ENCODE data around the gene PDSS2. TPM values are rescaled to one million over a fixed set of nuclear protein-coding genes. Genes with fewer than 3 reads are reported as not detected.

PDSS2 gene
- total RNA-seq, 4 donors from 2014 or later, result 18.6 to 32.3 (median 25.6) TPM

GRCh38 chr6:107207251-107207873, 252.0 kb downstream of the PDSS2 start:
- intact Hi-C loops (cut with DNase I), result no loop called here
- H3K27me3 ChIP-seq, result no peaks in the 10 kb centered on the region
- 81 to 90% methylated on average over 4 of the region's 4 CpGs for WGBS, 2 donors
- H3K36me3 ChIP-seq, result no peaks in the 10 kb centered on the region
- peaks cover 16 to 21% of the 10 kb centered on the region in 2 donors for H3K4me1 ChIP-seq
- no peak for TF ChIP-seq CTCF (IDR thresholded peaks at IDR 0.05)
- TF ChIP-seq POLR2A (IDR thresholded peaks at IDR 0.05), result no peak
- H3K9me3 ChIP-seq, result no peaks in the 10 kb centered on the region
- H3K27ac ChIP-seq, result no peak overlapping the region
- DNase-seq, result peak in 1 of 2 donors; percentile 10
- H3K4me3 ChIP-seq (replicated peaks in 1 of 3), result no peak overlapping the region

- no peak overlapping the region for H3K27ac ChIP-seq
- intact Hi-C loops (cut with DNase I), result no loop called here
Observed at GRCh38 chr6:107205058-107205998, 254.0 kb downstream of the PDSS2 start.

GRCh38 chr6:107202876-107203468, 256.4 kb downstream of the PDSS2 start:
- Histone ChIP-seq H3K36me3 (no peaks in the 10 kb centered on the region), H3K27me3 (no peaks in the 10 kb centered on the region), H3K27ac (peak overlapping the region; percentile 44 to 76 (median 51)), H3K4me3 (replicated peaks in 1 of 3) (no peak overlapping the region), H3K9me3 (no peaks in the 10 kb centered on the region), H3K4me1 (peaks cover 6 to 21% of the 10 kb centered on the region in 2 donors)
- peak; percentile 79 to 84 for DNase-seq
- intact Hi-C loops (cut with DNase I), result no loop called here
- WGBS, 2 donors, result 47 to 62% methylated on average over 4 of the region's 4 CpGs
- no peak for TF ChIP-seq POLR2A (IDR thresholded peaks at IDR 0.05)
- TF ChIP-seq CTCF (IDR thresholded peaks at IDR 0.05), result no peak

More at GRCh38 chr6:107205058-107205998, 254.0 kb downstream of the PDSS2 start:
- H3K9me3 ChIP-seq, result no peaks in the 10 kb centered on the region
- no peaks in the 10 kb centered on the region for H3K36me3 ChIP-seq
- peaks cover 18 to 30% of the 10 kb centered on the region in 2 donors for H3K4me1 ChIP-seq
- DNase-seq, result no peak
- TF ChIP-seq CTCF (IDR thresholded peaks at IDR 0.05), result no peak
- no peak for TF ChIP-seq POLR2A (IDR thresholded peaks at IDR 0.05)
- no peaks in the 10 kb centered on the region for H3K27me3 ChIP-seq
- no peak overlapping the region for H3K4me3 ChIP-seq (replicated peaks in 1 of 3)
- 96% methylated on average over 6 of the region's 6 CpGs for WGBS, 2 donors

- Histone ChIP-seq H3K4me3 (replicated peaks in 1 of 3) (no peak overlapping the region), H3K27me3 (no peaks in the 10 kb centered on the region), H3K4me1 (peaks cover 6 to 21% of the 10 kb centered on the region in 2 donors), H3K36me3 (no peaks in the 10 kb centered on the region), H3K27ac (no peak overlapping the region), H3K9me3 (no peaks in the 10 kb centered on the region)
- WGBS, 2 donors, result 95 to 97% methylated on average over 7 of the region's 7 CpGs
- no peak for TF ChIP-seq POLR2A (IDR thresholded peaks at IDR 0.05)
- no peak for TF ChIP-seq CTCF (IDR thresholded peaks at IDR 0.05)
- intact Hi-C loops (cut with DNase I), result no loop called here
- no peak for DNase-seq
Observed at GRCh38 chr6:107198631-107199416, 260.5 kb downstream of the PDSS2 start.
